Measurements from ENCODE around the gene GASK1B. TPM values are rescaled to one million over a fixed set of nuclear protein-coding genes. Genes with fewer than 3 reads are reported as not detected.

Gene GASK1B
- total RNA-seq, 1 donor from 2014 or later, result not detected

DNA sequence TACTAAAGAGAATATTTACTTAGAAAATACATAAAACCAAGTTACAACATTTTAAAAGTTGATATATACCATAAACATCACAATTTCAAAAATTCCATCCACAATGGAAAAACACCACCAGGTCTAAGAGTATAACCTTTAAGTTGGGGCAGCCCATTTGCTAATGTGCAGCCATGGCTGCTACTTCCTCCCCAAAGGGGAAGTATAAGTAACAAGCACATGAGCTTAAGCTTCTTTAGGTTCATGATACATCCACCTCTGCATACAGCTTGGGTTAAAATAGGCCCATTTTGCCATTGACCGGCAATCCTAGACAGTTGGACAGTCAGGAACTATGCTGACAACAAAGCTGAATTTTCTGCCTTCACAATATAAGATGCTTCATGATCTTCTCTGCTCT, 16.6 kb upstream of the GASK1B start:
- POLR2A ChIA-PET, result no interaction called here
- DNase-seq, result no peak
- H3K27me3 Mint-ChIP-seq, result no peaks in the 10 kb centered on the region
- no peak overlapping the region for H3K27ac Mint-ChIP-seq
- H3K4me3 Mint-ChIP-seq, result no peak overlapping the region
- intact Hi-C loops (cut with micrococcal nuclease), result no loop called here
- no peak for TF ChIP-seq CTCF (IDR thresholded peaks at IDR 0.05)
- CTCF ChIA-PET, result no interaction called here
- H3K4me1 Mint-ChIP-seq, result no peaks in the 10 kb centered on the region
- H3K9me3 Mint-ChIP-seq, result no peaks in the 10 kb centered on the region
- H3K36me3 Mint-ChIP-seq (ENCODE audit: low read depth), result no peaks in the 10 kb centered on the region
- no peak for ATAC-seq (ENCODE audit: low read depth)

DNA sequence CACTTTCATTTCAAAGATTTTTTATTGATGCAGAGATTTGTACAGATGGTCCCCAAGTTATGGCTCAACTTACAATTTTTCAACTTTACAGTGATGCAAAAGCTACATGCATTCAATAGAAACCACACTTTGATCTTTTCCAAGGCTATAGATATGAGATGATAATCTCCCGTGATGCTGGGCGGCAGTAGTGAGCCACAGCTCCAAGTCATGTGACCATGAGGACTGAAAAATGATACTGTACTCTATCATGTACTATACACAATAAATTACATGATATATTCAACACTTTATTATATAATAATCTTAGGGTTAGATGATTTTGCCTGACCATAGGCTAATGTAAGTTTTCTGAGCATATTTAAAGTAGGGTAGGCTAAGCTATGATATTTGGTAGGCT, 14.0 kb upstream of the GASK1B start:
- no peak overlapping the region for H3K4me3 Mint-ChIP-seq
- POLR2A ChIA-PET, result no interaction called here
- ATAC-seq (ENCODE audit: low read depth), result no peak
- no peaks in the 10 kb centered on the region for H3K36me3 Mint-ChIP-seq (ENCODE audit: low read depth)
- intact Hi-C loops (cut with micrococcal nuclease), result no loop called here
- no peaks in the 10 kb centered on the region for H3K9me3 Mint-ChIP-seq
- no peak for DNase-seq
- no peak overlapping the region for H3K27ac Mint-ChIP-seq
- no peak for TF ChIP-seq CTCF (IDR thresholded peaks at IDR 0.05)
- CTCF ChIA-PET, result no interaction called here
- H3K4me1 Mint-ChIP-seq, result no peaks in the 10 kb centered on the region
- H3K27me3 Mint-ChIP-seq, result no peaks in the 10 kb centered on the region

DNA sequence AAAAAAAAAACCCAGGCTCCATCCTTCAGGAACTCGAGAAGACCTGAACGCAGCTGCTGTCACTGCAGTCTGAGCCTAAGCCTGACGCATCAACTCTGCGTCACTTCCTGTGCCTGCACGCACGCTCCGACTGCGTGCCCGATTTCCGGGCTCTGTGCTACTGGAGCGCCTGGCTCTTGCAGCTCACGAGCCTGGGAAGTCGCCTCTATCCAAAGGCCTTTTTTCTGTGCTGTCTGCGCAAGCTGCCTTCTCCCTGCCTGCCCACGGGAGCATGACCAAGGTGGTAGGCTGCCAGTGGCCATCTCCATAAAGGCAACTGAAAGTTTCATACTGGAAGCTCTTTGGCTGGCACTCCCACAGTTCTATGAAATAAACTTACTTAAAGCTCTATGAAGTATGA, 9.9 kb upstream of the GASK1B start:
- CTCF ChIA-PET, result no interaction called here
- Mint-ChIP-seq H3K27ac (no peak overlapping the region), H3K4me1 (no peaks in the 10 kb centered on the region), H3K27me3 (no peaks in the 10 kb centered on the region), H3K9me3 (no peaks in the 10 kb centered on the region), H3K4me3 (no peak overlapping the region), H3K36me3 (ENCODE audit: low read depth) (no peaks in the 10 kb centered on the region)
- ATAC-seq (ENCODE audit: low read depth) (no peak), DNase-seq (no peak)
- POLR2A ChIA-PET, result no interaction called here
- intact Hi-C loops (cut with micrococcal nuclease), result no loop called here
- TF ChIP-seq CTCF (IDR thresholded peaks at IDR 0.05), result no peak

DNA sequence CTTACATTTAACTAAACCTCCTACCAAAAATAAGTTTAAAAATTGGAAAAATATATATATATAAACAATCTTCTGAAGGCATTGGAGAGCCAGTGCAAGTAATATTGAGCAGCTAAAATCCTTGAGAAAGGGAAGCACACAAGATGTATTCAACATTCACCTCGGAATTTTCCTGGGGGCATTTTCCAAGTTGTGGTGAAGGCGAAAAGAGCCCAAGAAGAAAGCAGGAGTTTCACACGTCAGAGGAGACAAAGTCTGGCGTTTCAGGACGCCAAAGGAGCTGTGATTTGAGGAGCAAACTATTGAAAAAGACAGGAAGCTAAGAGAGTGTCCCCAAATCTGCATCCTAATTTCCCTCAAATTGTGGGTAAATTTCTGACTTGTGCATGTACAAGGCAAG, 9.1 kb upstream of the GASK1B start:
- no peaks in the 10 kb centered on the region for H3K4me1 Mint-ChIP-seq
- H3K4me3 Mint-ChIP-seq, result no peak overlapping the region
- no peak for ATAC-seq (ENCODE audit: low read depth)
- ChIA-PET POLR2A (no interaction called here), CTCF (no interaction called here)
- no peaks in the 10 kb centered on the region for H3K36me3 Mint-ChIP-seq (ENCODE audit: low read depth)
- DNase-seq, result no peak
- H3K27ac Mint-ChIP-seq, result no peak overlapping the region
- H3K27me3 Mint-ChIP-seq, result peaks cover 2% of the 10 kb centered on the region
- TF ChIP-seq CTCF (IDR thresholded peaks at IDR 0.05), result no peak
- intact Hi-C loops (cut with micrococcal nuclease), result no loop called here
- H3K9me3 Mint-ChIP-seq, result no peaks in the 10 kb centered on the region

- CTCF ChIA-PET, result no interaction called here
- Mint-ChIP-seq H3K36me3 (ENCODE audit: low read depth) (no peaks in the 10 kb centered on the region), H3K4me3 (no peak overlapping the region), H3K4me1 (no peaks in the 10 kb centered on the region), H3K9me3 (no peaks in the 10 kb centered on the region), H3K27ac (no peak overlapping the region), H3K27me3 (peaks cover 2% of the 10 kb centered on the region)
- ATAC-seq (ENCODE audit: low read depth), result no peak
- intact Hi-C loops (cut with micrococcal nuclease), result no loop called here
- POLR2A ChIA-PET, result no interaction called here
- TF ChIP-seq CTCF (IDR thresholded peaks at IDR 0.05), result no peak
- no peak for DNase-seq
Observed at GRCh38 chr4:158179465-158179864, 6.6 kb upstream of the GASK1B start.
